Gastroesophageal sphincter (tissue), 4 donors: ENCODE data around the gene CCDC92B. TPM values are rescaled to one million over a fixed set of nuclear protein-coding genes. Genes with fewer than 3 reads are reported as not detected.
A peak's percentile ranks its signal among the peaks of the same experiment; 100 is the strongest.
"Not testable (repeated sequence)": the region's sequence is repeated elsewhere in the genome, so short reads cannot be mapped to it uniquely, and the experiment has no call there.

Experiments used
- ATAC-seq: fragments of 150-250 bp; one replicate; pipeline ENCODE4 v1.9.1; 2016; ENCODE audit warnings: mild to moderate bottlenecking, moderate library complexity
- H3K27ac ChIP-seq, 4 donors: fragments of 200-600 bp; sonication (generic) in 3 of 4; 1 replicate in 3 of 4; 2 replicates in 1 of 4; pipeline ENCODE4 v1.5.1; 2016 to 2019
- H3K27me3 ChIP-seq: fragments of 200-600 bp; sonication (generic); one replicate; pipeline ENCODE4 v1.5.1; 2019
- H3K36me3 ChIP-seq, 2 donors: fragments of 200-600 bp; sonication (generic); one replicate each; pipeline ENCODE4 v1.5.1; 2019; ENCODE audit warnings: control low read depth in 1 of 2
- H3K4me1 ChIP-seq, 3 donors: fragments of 200-600 bp; sonication (generic); 1 replicate in 2 of 3; 2 replicates in 1 of 3; pipeline ENCODE4 v1.5.1; 2016 to 2019; ENCODE audit warnings: control low read depth in 2 of 3
- H3K4me3 ChIP-seq, 2 donors: fragments of 200-600 bp; sonication (generic); one replicate each; pipeline ENCODE4 v1.5.1; 2019; ENCODE audit warnings: mild to moderate bottlenecking in 1 of 2, moderate library complexity in 1 of 2
- H3K9me3 ChIP-seq, 3 donors: fragments of 200-600 bp; sonication (generic); one replicate each; pipeline ENCODE4 v1.5.1; 2017 to 2019; ENCODE audit warnings: control low read depth in 2 of 3
- EP300 ChIP-seq: sonication (generic); formaldehyde crosslinking; IDR thresholded peaks from one replicate; pipeline ENCODE4 v1.6.1; 2017; ENCODE audit warnings: antibody characterized with exemption, mild to moderate bottlenecking
- POLR2A ChIP-seq, 2 donors: fragments of 450-650 bp; IDR thresholded peaks; one replicate each; pipeline ENCODE4 v1.6.1; 2017; ENCODE audit warnings: antibody characterized with exemption in 2 of 2, mild to moderate bottlenecking in 2 of 2, moderate library complexity in 1 of 2
- POLR2AphosphoS5 ChIP-seq: sonication (generic); formaldehyde crosslinking; IDR thresholded peaks from one replicate; pipeline ENCODE4 v1.6.1; 2017; ENCODE audit warnings: antibody characterized with exemption
- WGBS, 2 donors: methylation state at CpG; one replicate each; pipeline ENCODE4 v1.1.5; 2018; ENCODE audit warnings: low coverage in 1 of 2; 5-methylcytosine and 5-hydroxymethylcytosine counted together
- total RNA-seq, 4 donors: library from RNA; depleted of rRNA; stranded (reverse); fragments of >200 nt; gene quantifications; one replicate each; pipeline ENCODE4 v1.1.0, GENCODE V29; 2016
- TF ChIP-seq, protein P1 (sequence below), 4 experiments: fragments of 200-600 bp in 2 of 4; fragments of 450-650 bp in 2 of 4; sonication (generic) in 1 of 4; IDR thresholded peaks; one replicate each; pipeline ENCODE4 v1.5.1; 2017 to 2019; ENCODE audit warnings: antibody characterized with exemption in 4 of 4, mild to moderate bottlenecking in 2 of 4, moderate library complexity in 2 of 4

CCDC92B gene
- total RNA-seq, 4 donors from 2014 or later, result 0.08 TPM; not detected in 3

GRCh38 chr17:2789700-2790099 is 40.2 kb upstream of the CCDC92B start:
- H3K27ac ChIP-seq, result no peak overlapping the region
- H3K27me3 ChIP-seq, result peaks cover 36% of the 10 kb centered on the region
- H3K36me3 ChIP-seq, result no peaks in the 10 kb centered on the region
- peaks cover 0 to 4% (median 0%) of the 10 kb centered on the region in 3 donors for H3K4me1 ChIP-seq
- TF ChIP-seq POLR2AphosphoS5, result no peak
- no peak for TF ChIP-seq POLR2A (IDR thresholded peaks at IDR 0.05)
- TF ChIP-seq, protein P1, sequence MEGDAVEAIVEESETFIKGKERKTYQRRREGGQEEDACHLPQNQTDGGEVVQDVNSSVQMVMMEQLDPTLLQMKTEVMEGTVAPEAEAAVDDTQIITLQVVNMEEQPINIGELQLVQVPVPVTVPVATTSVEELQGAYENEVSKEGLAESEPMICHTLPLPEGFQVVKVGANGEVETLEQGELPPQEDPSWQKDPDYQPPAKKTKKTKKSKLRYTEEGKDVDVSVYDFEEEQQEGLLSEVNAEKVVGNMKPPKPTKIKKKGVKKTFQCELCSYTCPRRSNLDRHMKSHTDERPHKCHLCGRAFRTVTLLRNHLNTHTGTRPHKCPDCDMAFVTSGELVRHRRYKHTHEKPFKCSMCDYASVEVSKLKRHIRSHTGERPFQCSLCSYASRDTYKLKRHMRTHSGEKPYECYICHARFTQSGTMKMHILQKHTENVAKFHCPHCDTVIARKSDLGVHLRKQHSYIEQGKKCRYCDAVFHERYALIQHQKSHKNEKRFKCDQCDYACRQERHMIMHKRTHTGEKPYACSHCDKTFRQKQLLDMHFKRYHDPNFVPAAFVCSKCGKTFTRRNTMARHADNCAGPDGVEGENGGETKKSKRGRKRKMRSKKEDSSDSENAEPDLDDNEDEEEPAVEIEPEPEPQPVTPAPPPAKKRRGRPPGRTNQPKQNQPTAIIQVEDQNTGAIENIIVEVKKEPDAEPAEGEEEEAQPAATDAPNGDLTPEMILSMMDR (IDR thresholded peaks at IDR 0.05), result no peak
- TF ChIP-seq EP300, result no peak
- WGBS, 2 donors, result 71% methylated on average over 3 of the region's 3 CpGs
- no peaks in the 10 kb centered on the region for H3K9me3 ChIP-seq
- ATAC-seq, result no peak
- H3K4me3 ChIP-seq, result no peak overlapping the region

- peaks cover 0 to 8% (median 0%) of the 10 kb centered on the region in 3 donors for H3K9me3 ChIP-seq
- ATAC-seq, result peak; percentile 65
- no peaks in the 10 kb centered on the region for H3K36me3 ChIP-seq
- TF ChIP-seq, protein P1 (IDR thresholded peaks at IDR 0.05), result peak in 3 of 4 experiments; percentile 10 to 57 (median 25)
- TF ChIP-seq POLR2A (IDR thresholded peaks at IDR 0.05) (no peak), EP300 (no peak)
- H3K27ac ChIP-seq, result no peak overlapping the region
- peaks cover 41% of the 10 kb centered on the region for H3K27me3 ChIP-seq
- WGBS, 2 donors, result 0 to 80% methylated on average over 1 of the region's 21 CpGs
- peaks cover 0 to 4% (median 0%) of the 10 kb centered on the region in 3 donors for H3K4me1 ChIP-seq
- H3K4me3 ChIP-seq, result no peak overlapping the region
Observed at GRCh38 chr17:2786176-2786881, 36.9 kb upstream of the CCDC92B start.

DNA sequence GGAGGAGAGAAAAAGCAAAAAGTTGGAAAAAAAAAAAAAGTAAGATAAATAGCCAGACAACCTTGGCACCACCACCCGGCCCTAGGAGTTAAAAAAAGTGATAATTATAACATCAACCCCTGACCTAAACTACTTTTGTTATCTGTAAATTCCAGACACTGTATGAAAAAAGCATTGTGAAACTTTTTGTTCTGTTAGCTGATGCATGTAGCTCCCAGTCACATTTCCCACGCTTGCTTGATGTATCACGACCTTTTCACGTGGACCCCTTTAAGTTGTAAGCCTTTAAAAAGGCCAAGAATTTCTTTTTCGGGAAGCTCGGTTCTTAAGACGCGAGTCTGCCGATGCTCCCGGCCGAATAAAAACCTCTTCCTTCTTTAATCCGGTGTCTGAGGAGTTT is 35.9 kb upstream of the CCDC92B start:
- not testable (repeated sequence) for ATAC-seq, H3K4me1 ChIP-seq, H3K27ac ChIP-seq, H3K9me3 ChIP-seq, H3K36me3 ChIP-seq, H3K4me3 ChIP-seq
- WGBS, 2 donors, result 59 to 78% methylated on average over 12 of the region's 12 CpGs
- H3K27me3 ChIP-seq, result peaks cover 36% of the 10 kb centered on the region

GRCh38 chr17:2784864-2785263 is 35.4 kb upstream of the CCDC92B start:
- H3K4me1 ChIP-seq, result peaks cover 0 to 4% (median 0%) of the 10 kb centered on the region in 3 donors
- no peak for ATAC-seq
- no peak overlapping the region for H3K27ac ChIP-seq
- 90% methylated on average over 2 of the region's 8 CpGs; no CpG with 5 or more reads in 1 of the 2 donors for WGBS, 2 donors
- H3K36me3 ChIP-seq, result no peaks in the 10 kb centered on the region
- TF ChIP-seq EP300, result no peak
- TF ChIP-seq, protein P1 (IDR thresholded peaks at IDR 0.05), result no peak
- TF ChIP-seq POLR2A (IDR thresholded peaks at IDR 0.05), result no peak
- no peak for TF ChIP-seq POLR2AphosphoS5
- H3K4me3 ChIP-seq, result no peak overlapping the region
- peaks cover 36% of the 10 kb centered on the region for H3K27me3 ChIP-seq
- H3K9me3 ChIP-seq, result peaks cover 0 to 8% (median 0%) of the 10 kb centered on the region in 3 donors

DNA sequence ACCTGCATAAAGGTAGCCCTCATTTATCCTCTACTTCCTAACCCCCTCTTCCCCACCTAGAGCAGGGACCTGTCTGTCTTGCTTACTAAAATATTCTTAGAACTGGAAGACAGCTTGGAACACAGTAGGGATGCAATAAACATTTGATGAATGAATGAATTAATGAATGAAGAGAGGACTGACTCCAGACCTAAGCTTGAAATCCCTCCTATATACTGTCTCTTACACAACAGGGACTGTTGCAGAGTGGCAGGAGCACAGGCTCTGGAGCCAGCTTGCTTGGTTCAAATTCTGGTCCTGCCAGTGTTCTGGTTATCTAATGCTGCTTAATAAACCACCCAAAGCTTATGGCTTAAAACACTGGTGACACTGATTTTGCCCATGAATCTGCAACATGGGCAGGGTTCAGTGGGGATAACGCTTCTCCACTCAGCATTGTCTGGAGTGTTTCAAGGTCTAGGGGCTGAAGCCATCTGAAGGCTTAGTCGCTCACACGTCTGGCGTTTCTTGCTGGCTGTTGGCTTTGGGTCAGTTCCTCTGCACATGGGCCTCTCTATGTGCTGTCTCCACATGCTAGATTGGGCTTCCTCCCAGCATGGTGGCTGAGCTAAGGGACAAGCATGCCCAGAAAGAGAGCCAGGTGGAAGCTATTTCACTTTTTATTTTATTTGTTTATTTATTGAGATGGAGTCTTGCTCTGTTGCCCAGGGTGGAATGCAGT is 34.0 kb upstream of the CCDC92B start:
- Histone ChIP-seq H3K36me3 (no peaks in the 10 kb centered on the region), H3K27ac (no peak overlapping the region), H3K4me1 (peaks cover 0 to 4% (median 0%) of the 10 kb centered on the region in 3 donors), H3K9me3 (peaks cover 0 to 8% (median 0%) of the 10 kb centered on the region in 3 donors), H3K27me3 (peaks cover 50% of the 10 kb centered on the region), H3K4me3 (no peak overlapping the region)
- ATAC-seq, result no peak
- TF ChIP-seq EP300 (no peak), POLR2A (IDR thresholded peaks at IDR 0.05) (no peak), POLR2AphosphoS5 (no peak)
- TF ChIP-seq, protein P1 (IDR thresholded peaks at IDR 0.05), result no peak
- 90 to 100% methylated on average over 2 of the region's 4 CpGs for WGBS, 2 donors
